ENCODE data around the gene ERCC4. TPM values are rescaled to one million over a fixed set of nuclear protein-coding genes. Genes with fewer than 3 reads are reported as not detected.

Gene ERCC4
- total RNA-seq, 1 experiment from 2014 or later = 23.4 TPM

- no TSS peak for BruUV-seq (replicated peaks)
- Histone ChIP-seq H3K27me3 (ENCODE audit: control insufficient read depth, insufficient read depth, low read length) (no peaks in the 10 kb centered on the region), H3K4me1 (ENCODE audit: control insufficient read depth, insufficient read depth, low read length) (0 out of 2 replicates have a peak, but pooled peaks cover 7% of the 10 kb centered on the region), H3K27ac (ENCODE audit: low read length) (no peak overlapping the region), H3K4me3 (ENCODE audit: low read depth in 2 of 2, low read length in 2 of 2) (no peak overlapping the region), H3K9me3 (ENCODE audit: control insufficient read depth, insufficient read depth, low read depth, low read length) (no peaks in the 10 kb centered on the region), H3K36me3 (ENCODE audit: control insufficient read depth, insufficient read depth, low read length) (no peaks in the 10 kb centered on the region)
- no peak for TF ChIP-seq CTCF (IDR thresholded peaks at IDR 0.05)
- no peak for TF ChIP-seq REST (IDR thresholded peaks at IDR 0.05; ENCODE audit: insufficient read depth in 1 of 2, low read depth in 2 of 2, low read length in 1 of 2)
- TF ChIP-seq TCF7L2 (IDR thresholded peaks at IDR 0.05; ENCODE audit: low read depth, low read length) = no peak
- TF ChIP-seq SIN3A (IDR thresholded peaks at IDR 0.05; ENCODE audit: borderline replicate concordance, insufficient read depth, low read depth, low read length) = no peak
- TF ChIP-seq POLR2AphosphoS5 (IDR thresholded peaks at IDR 0.05; ENCODE audit: low read depth, low read length) = no peak
- no peak for ATAC-seq
- in situ Hi-C loops (cut with HindIII; ENCODE audit: low pct_unique_long_range_greater_than_20kb, low sequenced_read_pairs) = no loop called here
- intact Hi-C loops (cut with micrococcal nuclease; ENCODE audit: unreplicated experiment) = no loop called here
- DNase-seq (ENCODE audit: low read depth, low spot score) = no peak
- ChIA-PET POLR2A (no interaction called here), CTCF (no interaction called here)
These were observed 72.4 kb downstream of the ERCC4 start for GRCh38 chr16:13992322-13992721.

GRCh38 chr16:13992976-13993375, 73.0 kb downstream of the ERCC4 start:
- H3K4me3 ChIP-seq (ENCODE audit: low read depth in 2 of 2, low read length in 2 of 2) = no peak overlapping the region
- TF ChIP-seq TCF7L2 (IDR thresholded peaks at IDR 0.05; ENCODE audit: low read depth, low read length) = no peak
- no peak for TF ChIP-seq POLR2AphosphoS5 (IDR thresholded peaks at IDR 0.05; ENCODE audit: low read depth, low read length)
- no peak for TF ChIP-seq CTCF (IDR thresholded peaks at IDR 0.05)
- no peak for TF ChIP-seq REST (IDR thresholded peaks at IDR 0.05; ENCODE audit: insufficient read depth in 1 of 2, low read depth in 2 of 2, low read length in 1 of 2)
- no peak for TF ChIP-seq SIN3A (IDR thresholded peaks at IDR 0.05; ENCODE audit: borderline replicate concordance, insufficient read depth, low read depth, low read length)
- H3K9me3 ChIP-seq (ENCODE audit: control insufficient read depth, insufficient read depth, low read depth, low read length) = no peaks in the 10 kb centered on the region
- H3K36me3 ChIP-seq (ENCODE audit: control insufficient read depth, insufficient read depth, low read length) = no peaks in the 10 kb centered on the region
- DNase-seq (ENCODE audit: low read depth, low spot score) (no peak), ATAC-seq (no peak; the same call in 1 of the 2 replicates)
- 0 out of 2 replicates have a peak, but pooled peaks cover 7% of the 10 kb centered on the region for H3K4me1 ChIP-seq (ENCODE audit: control insufficient read depth, insufficient read depth, low read length)
- intact Hi-C loops (cut with micrococcal nuclease; ENCODE audit: unreplicated experiment) = no loop called here
- H3K27ac ChIP-seq (ENCODE audit: low read length) = no peak overlapping the region
- in situ Hi-C loops (cut with HindIII; ENCODE audit: low pct_unique_long_range_greater_than_20kb, low sequenced_read_pairs) = no loop called here
- ChIA-PET CTCF (no interaction called here), POLR2A (no interaction called here)
- no TSS peak for BruUV-seq (replicated peaks)
- no peaks in the 10 kb centered on the region for H3K27me3 ChIP-seq (ENCODE audit: control insufficient read depth, insufficient read depth, low read length)

Measured in Panc1 (cell line).